Common myeloid progenitor, CD34-positive (primary cell): Measurements from ENCODE around the gene STOX1. TPM values are rescaled to one million over a fixed set of nuclear protein-coding genes. Genes with fewer than 3 reads are reported as not detected.

Source experiments
- CTCF ChIA-PET: fragments of 350-600 bp; sonication (Branson Sonifier 250); formaldehyde crosslinking; loops from one replicate; lab custom pipeline; 2021; ENCODE audit warnings: antibody characterized with exemption; lab: Charles Lee
- POLR2A ChIA-PET: fragments of 350-600 bp; sonication (Branson Sonifier 250); formaldehyde crosslinking; loops from one replicate; lab custom pipeline; 2021; ENCODE audit warnings: antibody characterized with exemption; lab: Charles Lee
- DNase-seq, 3 donors: peaks; one replicate each; pipeline versions ENCODE4 v3.0.0 to v3.0.0-alpha.2; 2013
- H3K27ac ChIP-seq, 2 experiments: 1 replicate in 1 of 2; 2 replicates in 1 of 2; pipeline ENCODE4 v1.7.0; 2013; ENCODE audit warnings: inconsistent platforms in 2 of 2, low read length in 2 of 2, mild to moderate bottlenecking in 2 of 2, low read depth in 1 of 2, moderate library complexity in 1 of 2; ENCODE audit not compliant: severe bottlenecking in 2 of 2, insufficient read depth in 1 of 2, poor library complexity in 1 of 2
- H3K27me3 ChIP-seq, 5 experiments: replicated peaks in 2 of 5; 1 replicate in 3 of 5; 2 replicates in 2 of 5; pipeline versions ENCODE4 v1.6.1 to v1.7.0; 2013; ENCODE audit warnings: low read length in 4 of 5, mild to moderate bottlenecking in 2 of 5, moderate library complexity in 2 of 5, inconsistent platforms in 1 of 5; ENCODE audit not compliant: insufficient read depth in 5 of 5, control insufficient read depth in 4 of 5
- H3K36me3 ChIP-seq, 4 experiments: 1 replicate in 2 of 4; 2 replicates in 2 of 4; pipeline versions ENCODE4 v1.6.1 to v1.7.0; 2013; ENCODE audit warnings: low read length in 3 of 4, control low read depth in 1 of 4, mild to moderate bottlenecking in 1 of 4; ENCODE audit not compliant: control insufficient read depth in 4 of 4, insufficient read depth in 4 of 4
- H3K4me1 ChIP-seq, 4 experiments: 1 replicate in 3 of 4; 2 replicates in 1 of 4; pipeline versions ENCODE4 v1.6.1 to v1.7.1; 2013; ENCODE audit warnings: low read length in 3 of 4, mild to moderate bottlenecking in 3 of 4, control low read depth in 1 of 4, inconsistent platforms in 1 of 4, moderate library complexity in 1 of 4; ENCODE audit not compliant: control insufficient read depth in 4 of 4, insufficient read depth in 4 of 4; ENCODE audit errors: control extremely low read depth in 1 of 4
- H3K4me3 ChIP-seq, 7 experiments: 1 replicate in 4 of 7; 2 replicates in 3 of 7; pipeline versions ENCODE4 v1.5.1 to v1.7.0; 2013; ENCODE audit warnings: mild to moderate bottlenecking in 7 of 7, low read length in 6 of 7, moderate library complexity in 6 of 7, inconsistent platforms in 2 of 7, low read depth in 2 of 7, control low read depth in 1 of 7; ENCODE audit not compliant: insufficient read depth in 4 of 7, control insufficient read depth in 1 of 7; ENCODE audit errors: extremely low read depth in 1 of 7
- H3K9me3 ChIP-seq, 5 experiments: 1 replicate in 4 of 5; 2 replicates in 1 of 5; pipeline versions ENCODE4 v1.6.1 to v1.7.1; 2013; ENCODE audit warnings: low read length in 4 of 5, mild to moderate bottlenecking in 2 of 5, inconsistent platforms in 1 of 5, low read depth in 1 of 5, moderate library complexity in 1 of 5; ENCODE audit not compliant: control insufficient read depth in 4 of 5, insufficient read depth in 2 of 5; ENCODE audit errors: control extremely low read depth in 1 of 5
- WGBS: methylation state at CpG from one replicate; pipeline ENCODE4 v1.1.5; 2013; ENCODE audit not compliant: insufficient coverage; 5-methylcytosine and 5-hydroxymethylcytosine counted together
- polyA plus RNA-seq: library from polyadenylated mRNA; unstranded; fragments of 120-200 nt; gene quantifications from one replicate; pipeline ENCODE4 v1.2.1, GENCODE V29; 2013

STOX1 gene, protein sequence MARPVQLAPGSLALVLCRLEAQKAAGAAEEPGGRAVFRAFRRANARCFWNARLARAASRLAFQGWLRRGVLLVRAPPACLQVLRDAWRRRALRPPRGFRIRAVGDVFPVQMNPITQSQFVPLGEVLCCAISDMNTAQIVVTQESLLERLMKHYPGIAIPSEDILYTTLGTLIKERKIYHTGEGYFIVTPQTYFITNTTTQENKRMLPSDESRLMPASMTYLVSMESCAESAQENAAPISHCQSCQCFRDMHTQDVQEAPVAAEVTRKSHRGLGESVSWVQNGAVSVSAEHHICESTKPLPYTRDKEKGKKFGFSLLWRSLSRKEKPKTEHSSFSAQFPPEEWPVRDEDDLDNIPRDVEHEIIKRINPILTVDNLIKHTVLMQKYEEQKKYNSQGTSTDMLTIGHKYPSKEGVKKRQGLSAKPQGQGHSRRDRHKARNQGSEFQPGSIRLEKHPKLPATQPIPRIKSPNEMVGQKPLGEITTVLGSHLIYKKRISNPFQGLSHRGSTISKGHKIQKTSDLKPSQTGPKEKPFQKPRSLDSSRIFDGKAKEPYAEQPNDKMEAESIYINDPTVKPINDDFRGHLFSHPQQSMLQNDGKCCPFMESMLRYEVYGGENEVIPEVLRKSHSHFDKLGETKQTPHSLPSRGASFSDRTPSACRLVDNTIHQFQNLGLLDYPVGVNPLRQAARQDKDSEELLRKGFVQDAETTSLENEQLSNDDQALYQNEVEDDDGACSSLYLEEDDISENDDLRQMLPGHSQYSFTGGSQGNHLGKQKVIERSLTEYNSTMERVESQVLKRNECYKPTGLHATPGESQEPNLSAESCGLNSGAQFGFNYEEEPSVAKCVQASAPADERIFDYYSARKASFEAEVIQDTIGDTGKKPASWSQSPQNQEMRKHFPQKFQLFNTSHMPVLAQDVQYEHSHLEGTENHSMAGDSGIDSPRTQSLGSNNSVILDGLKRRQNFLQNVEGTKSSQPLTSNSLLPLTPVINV
- polyA plus RNA-seq, result 1.6 TPM

DNA sequence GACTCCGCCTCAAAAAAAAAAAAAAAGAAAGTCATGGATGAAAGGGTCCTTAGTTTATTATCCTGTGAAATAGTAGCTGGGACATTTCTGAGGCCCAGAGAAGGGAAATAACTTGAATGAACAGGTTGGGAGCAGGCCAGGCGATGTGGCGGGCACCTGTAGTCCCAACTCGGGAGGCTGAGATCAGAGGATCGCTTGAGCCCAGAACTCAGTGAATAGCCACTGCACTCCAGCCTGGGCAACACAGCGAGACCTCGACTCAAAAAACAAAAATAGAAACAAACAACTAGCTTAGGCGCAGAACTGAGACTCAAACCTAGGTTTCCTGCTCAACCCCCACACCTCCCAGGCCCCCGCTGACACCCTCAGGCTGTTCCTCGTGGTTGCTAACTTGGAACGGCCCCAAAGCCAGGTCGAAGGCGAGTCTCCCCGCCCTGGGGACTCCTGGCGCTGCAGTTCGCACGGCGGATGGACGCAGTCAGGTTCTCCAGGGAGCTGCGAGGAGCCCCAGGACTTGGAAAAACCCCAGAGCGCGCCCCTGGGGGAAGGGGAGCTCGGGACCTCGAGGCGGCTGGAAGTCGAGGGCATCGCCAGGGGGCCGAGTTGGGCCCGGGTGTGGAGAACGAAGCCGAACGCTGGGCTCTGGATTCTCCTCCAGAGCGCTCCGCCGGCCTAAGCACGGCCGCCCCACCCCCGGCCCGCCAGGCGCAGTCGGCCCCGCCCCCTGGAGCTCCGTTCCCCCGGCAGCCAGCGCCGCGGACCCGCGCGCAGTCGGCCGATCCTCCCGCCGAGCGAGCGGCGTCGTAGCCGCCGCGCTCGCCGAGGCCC, at the start of gene STOX1:
TSS of gene STOX1 (plus strand) at position 768 of the 828 bp plus-strand sequence. CDS start 93 bp downstream, outside the sequence.
- no peaks in the 10 kb centered on the region for H3K9me3 ChIP-seq
- peak; percentile 72 to 86 (median 86) for DNase-seq
- CTCF ChIA-PET, result interaction anchor here (0.6 to 1.0 kb wide), 4 partner anchors 9 to 77 kb away, joined by 3 to 4 read pairs (median 3); no protein-coding TSS in a partner anchor
- peak within 1 kb of the TSS; percentile 58 to 83 (median 73) for H3K4me3 ChIP-seq
- no peaks in the 10 kb centered on the region for H3K27me3 ChIP-seq
- peak within 1 kb of the TSS in 1 of 2 experiments; percentile 25 for H3K27ac ChIP-seq
- 7% methylated on average over 42 of the region's 63 CpGs for WGBS
- POLR2A ChIA-PET, result interaction anchor here (1.0 kb wide), 2 partner anchors 38 to 41 kb away, joined by 3 to 4 read pairs; no protein-coding TSS in a partner anchor
- peaks cover 0 to 12% (median 8%) of the 10 kb centered on the region in 4 experiments for H3K4me1 ChIP-seq
- H3K36me3 ChIP-seq, result no peaks in the 10 kb centered on the region

DNA sequence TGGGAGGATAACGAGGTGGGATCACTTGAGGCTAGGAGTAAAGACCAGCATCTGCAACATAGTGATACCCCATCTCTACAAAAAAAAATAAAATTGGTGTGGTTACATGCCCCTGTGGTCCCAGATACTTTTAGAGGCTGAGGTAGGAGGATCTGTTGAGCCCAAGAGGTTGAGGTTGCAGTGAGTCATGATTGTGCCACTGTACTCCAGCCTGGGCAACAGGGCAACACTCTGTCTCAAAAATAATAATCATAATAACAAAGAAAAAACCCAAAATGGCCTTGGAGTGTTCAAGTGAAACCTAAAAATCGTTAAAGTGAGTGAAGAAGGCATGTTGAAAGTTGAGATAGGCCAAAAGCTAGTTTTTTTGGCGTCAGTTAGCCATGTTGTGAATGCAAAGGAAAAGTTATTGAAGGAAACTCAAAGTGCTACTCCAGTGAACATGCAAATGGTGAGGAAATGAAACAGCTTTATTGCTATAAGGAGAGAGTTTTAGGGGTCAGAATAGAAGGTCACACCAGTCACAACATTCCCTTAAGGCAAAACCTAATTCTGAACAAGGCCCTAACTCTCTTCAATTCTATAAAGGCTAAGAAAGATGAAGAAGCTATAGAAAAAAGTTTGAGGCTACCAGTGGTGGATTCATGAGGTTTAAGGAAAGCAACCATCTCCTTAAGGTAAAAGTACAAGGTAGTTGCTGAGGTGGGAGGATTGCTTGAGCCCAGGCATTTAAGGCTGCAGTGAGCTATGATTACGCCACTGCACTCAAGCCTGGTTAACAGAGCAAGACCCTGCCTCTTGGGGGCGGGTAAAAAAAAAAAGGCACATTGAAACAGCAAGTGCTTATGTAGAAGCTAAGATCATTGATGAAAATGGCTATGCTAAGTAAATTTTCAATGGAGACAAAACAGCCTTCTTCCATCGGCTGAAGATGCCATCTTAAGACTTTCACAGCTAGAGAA, 45.4 kb upstream of the STOX1 start:
- ChIA-PET CTCF (interaction anchor here (0.5 to 1.4 kb wide), 4 partner anchors 10 to 221 kb away, joined by 3 to 5 read pairs (median 4); no protein-coding TSS in a partner anchor), POLR2A (interaction anchor here (0.7 kb wide), 1 partner anchor 8 kb away, joined by 5 read pairs; no protein-coding TSS in a partner anchor)
- Histone ChIP-seq H3K36me3 (peaks cover 31 to 71% (median 50%) of the 10 kb centered on the region in 4 experiments), H3K27me3 (no peaks in the 10 kb centered on the region), H3K4me1 (no peaks in the 10 kb centered on the region), H3K27ac (no peak overlapping the region), H3K9me3 (no peaks in the 10 kb centered on the region), H3K4me3 (no peak overlapping the region)
- WGBS, result 99% methylated on average over 5 of the region's 6 CpGs
- DNase-seq, result no peak

DNA sequence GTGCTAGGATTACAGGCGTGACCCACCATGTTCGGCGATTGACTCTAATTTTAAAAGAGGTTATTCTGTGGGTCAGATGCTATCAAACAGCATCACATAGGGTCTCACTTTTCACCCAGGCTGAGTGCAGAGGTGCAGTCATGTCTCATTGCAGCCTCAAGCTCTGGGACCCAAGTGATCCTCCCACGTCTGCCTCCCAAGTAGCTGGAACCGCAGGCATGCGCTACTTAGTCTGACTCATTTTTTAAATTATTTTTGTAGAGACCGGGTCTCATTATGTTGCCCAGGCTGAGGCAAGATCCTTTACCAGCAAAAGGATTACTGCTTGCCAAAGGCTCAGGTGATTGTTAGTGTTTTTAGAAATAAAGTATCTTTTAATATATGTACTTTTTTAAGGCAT, 42.9 kb upstream of the STOX1 start:
- WGBS, result 96% methylated on average over 5 of the region's 7 CpGs
- ChIA-PET CTCF (no interaction called here), POLR2A (no interaction called here)

DNA sequence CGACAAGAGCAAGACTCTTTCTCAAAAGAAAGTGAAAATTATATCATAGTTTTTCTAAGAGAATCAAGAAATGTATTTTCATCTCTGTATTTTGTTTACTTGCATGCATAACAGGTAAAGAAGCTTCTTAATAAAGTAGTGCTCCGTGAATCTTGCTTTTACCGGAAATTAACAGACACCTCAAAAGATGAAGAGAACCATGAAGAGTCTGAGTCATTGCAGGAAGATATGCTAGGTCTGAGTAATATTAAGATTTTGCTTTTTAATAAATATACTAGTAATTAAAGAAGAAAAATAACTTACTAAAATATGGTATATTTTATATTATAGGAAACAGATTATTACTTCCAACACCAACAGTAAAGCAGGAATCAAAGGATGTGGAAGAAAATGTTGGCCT, 39.5 kb upstream of the STOX1 start:
- ChIA-PET POLR2A (no interaction called here), CTCF (interaction anchor here (1.3 to 2.7 kb wide), 2 partner anchors 110 to 112 kb away, joined by 3 to 8 read pairs; no protein-coding TSS in a partner anchor)
- WGBS, result no CpG with 5 or more reads among the region's 3 CpGs
- Histone ChIP-seq H3K9me3 (no peaks in the 10 kb centered on the region), H3K27me3 (no peaks in the 10 kb centered on the region), H3K36me3 (peaks cover 10 to 70% (median 57%) of the 10 kb centered on the region in 4 experiments), H3K4me3 (no peak overlapping the region), H3K4me1 (no peaks in the 10 kb centered on the region), H3K27ac (no peak overlapping the region)
- DNase-seq, result no peak

More for the DNA sequence above, 42.9 kb upstream of the STOX1 start:
- Histone ChIP-seq H3K4me3 (no peak overlapping the region), H3K4me1 (no peaks in the 10 kb centered on the region), H3K36me3 (peaks cover 26 to 76% (median 54%) of the 10 kb centered on the region in 4 experiments), H3K27ac (no peak overlapping the region), H3K27me3 (no peaks in the 10 kb centered on the region), H3K9me3 (no peaks in the 10 kb centered on the region)
- DNase-seq, result no peak

DNA sequence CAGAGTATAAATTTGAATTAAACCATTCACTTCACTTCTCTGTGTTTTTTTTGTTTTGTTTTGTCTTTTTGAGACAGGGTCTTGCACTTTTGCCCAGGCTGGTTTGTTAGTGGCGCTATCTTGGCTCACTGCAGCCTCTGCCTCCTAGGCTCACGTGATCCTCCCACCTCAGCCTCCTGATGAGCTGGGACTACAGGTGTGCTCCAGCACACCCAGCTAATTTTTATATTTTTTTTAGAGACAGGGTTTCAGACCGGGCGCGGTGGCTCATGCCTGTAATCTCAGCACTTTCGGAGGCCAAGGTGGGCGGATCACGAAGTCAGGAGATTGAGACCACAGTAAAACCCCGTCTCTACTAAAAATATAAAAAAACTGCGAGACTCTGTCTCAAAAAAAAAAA, 36.9 kb upstream of the STOX1 start:
- WGBS, result 99% methylated on average over 7 of the region's 10 CpGs
- H3K36me3 ChIP-seq, result peaks cover 10 to 66% (median 52%) of the 10 kb centered on the region in 4 experiments

More for the DNA sequence above, 36.9 kb upstream of the STOX1 start:
- no peak for DNase-seq
- H3K27ac ChIP-seq, result no peak overlapping the region
- H3K4me3 ChIP-seq, result no peak overlapping the region
- H3K4me1 ChIP-seq, result no peaks in the 10 kb centered on the region
- no peaks in the 10 kb centered on the region for H3K9me3 ChIP-seq
- ChIA-PET CTCF (interaction anchor here (1.0 kb wide), 1 partner anchor 120 kb away, joined by 3 read pairs; no protein-coding TSS in a partner anchor), POLR2A (no interaction called here)
- H3K27me3 ChIP-seq, result no peaks in the 10 kb centered on the region
